GM06990 (cell line): ENCODE results near the gene FOXL1.

Source experiments
- DNase-seq: peaks from one replicate; pipeline ENCODE4 v3.0.0-alpha.2; 2011; ENCODE audit not compliant: insufficient read length; ENCODE audit errors: extremely low read depth
- H3K27me3 ChIP-seq: replicated peaks from 2 replicates; pipeline ENCODE4 v1.6.0; 2011; ENCODE audit warnings: low read length; ENCODE audit not compliant: control insufficient read depth, insufficient read depth
- H3K36me3 ChIP-seq: 2 replicates; pipeline ENCODE4 v1.5.1; 2011; ENCODE audit warnings: low read length; ENCODE audit not compliant: control insufficient read depth, insufficient read depth
- H3K4me3 ChIP-seq: replicated peaks from 2 replicates; pipeline ENCODE4 v1.5.1; 2011; ENCODE audit warnings: low read depth, mild to moderate bottlenecking, control low read depth, low read length
- TF ChIP-seq, protein P1 (sequence below): IDR thresholded peaks from 2 replicates; pipeline ENCODE4 v1.5.1; 2011; ENCODE audit warnings: low read length, control low read depth, mild to moderate bottlenecking, inconsistent platforms; ENCODE audit not compliant: insufficient read depth, poor library complexity, severe bottlenecking

The FOXL1 gene

GRCh38 chr16:86605950-86606349 is 27.6 kb downstream of the FOXL1 start:
- Histone ChIP-seq H3K36me3 (no peaks in the 10 kb centered on the region), H3K4me3 (no peak overlapping the region), H3K27me3 (no peaks in the 10 kb centered on the region)
- DNase-seq = no peak
- TF ChIP-seq, protein P1, sequence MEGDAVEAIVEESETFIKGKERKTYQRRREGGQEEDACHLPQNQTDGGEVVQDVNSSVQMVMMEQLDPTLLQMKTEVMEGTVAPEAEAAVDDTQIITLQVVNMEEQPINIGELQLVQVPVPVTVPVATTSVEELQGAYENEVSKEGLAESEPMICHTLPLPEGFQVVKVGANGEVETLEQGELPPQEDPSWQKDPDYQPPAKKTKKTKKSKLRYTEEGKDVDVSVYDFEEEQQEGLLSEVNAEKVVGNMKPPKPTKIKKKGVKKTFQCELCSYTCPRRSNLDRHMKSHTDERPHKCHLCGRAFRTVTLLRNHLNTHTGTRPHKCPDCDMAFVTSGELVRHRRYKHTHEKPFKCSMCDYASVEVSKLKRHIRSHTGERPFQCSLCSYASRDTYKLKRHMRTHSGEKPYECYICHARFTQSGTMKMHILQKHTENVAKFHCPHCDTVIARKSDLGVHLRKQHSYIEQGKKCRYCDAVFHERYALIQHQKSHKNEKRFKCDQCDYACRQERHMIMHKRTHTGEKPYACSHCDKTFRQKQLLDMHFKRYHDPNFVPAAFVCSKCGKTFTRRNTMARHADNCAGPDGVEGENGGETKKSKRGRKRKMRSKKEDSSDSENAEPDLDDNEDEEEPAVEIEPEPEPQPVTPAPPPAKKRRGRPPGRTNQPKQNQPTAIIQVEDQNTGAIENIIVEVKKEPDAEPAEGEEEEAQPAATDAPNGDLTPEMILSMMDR = no peak

- Histone ChIP-seq H3K36me3 (no peaks in the 10 kb centered on the region), H3K27me3 (no peaks in the 10 kb centered on the region), H3K4me3 (no peak overlapping the region)
- no peak for DNase-seq
- TF ChIP-seq, protein P1 = no peak
These were observed 30.0 kb downstream of the FOXL1 start for GRCh38 chr16:86608301-86608747.

DNA sequence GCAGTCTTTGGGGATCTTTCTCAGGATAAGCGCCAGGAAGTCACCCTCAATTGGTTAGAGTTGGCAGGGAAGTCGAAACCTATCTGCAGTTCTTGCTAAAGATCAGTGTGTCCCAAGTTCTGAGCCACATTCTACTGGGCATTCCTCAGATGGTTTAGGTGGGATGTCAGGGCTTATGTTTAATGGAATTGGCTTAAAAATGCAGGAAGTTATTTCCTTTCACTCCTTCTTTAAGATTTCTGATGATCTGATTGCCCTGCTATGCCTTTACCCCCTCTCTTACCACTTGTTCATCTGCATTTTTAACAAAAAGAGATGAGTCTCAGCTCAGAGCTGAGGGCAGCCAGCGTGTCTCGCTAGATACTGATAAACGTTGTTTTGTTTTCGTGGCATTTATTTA is 30.8 kb downstream of the FOXL1 start:
- H3K4me3 ChIP-seq = no peak overlapping the region
- TF ChIP-seq, protein P1 = no peak
- DNase-seq = no peak
- H3K27me3 ChIP-seq = no peaks in the 10 kb centered on the region
- H3K36me3 ChIP-seq = no peaks in the 10 kb centered on the region

DNA sequence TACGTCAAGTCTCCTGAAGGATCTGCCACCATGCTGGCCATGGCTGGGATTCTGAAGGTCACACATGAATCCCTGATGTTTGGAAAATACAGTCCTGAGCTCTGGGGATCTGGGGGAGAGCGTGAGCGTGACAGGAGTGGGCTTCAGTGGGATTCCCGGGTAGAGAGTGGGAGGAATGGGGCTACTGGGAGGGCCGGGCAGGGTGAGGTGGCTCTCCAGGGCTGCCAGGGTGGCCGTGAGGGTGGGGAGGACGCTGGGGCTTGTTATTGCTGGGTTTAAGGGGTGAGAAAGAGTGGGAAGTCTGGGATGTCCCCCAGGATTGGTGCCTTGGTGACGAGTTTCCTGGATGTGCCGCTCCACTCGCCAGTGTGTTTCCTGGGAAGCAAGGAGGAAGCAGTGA is 31.3 kb downstream of the FOXL1 start:
- Histone ChIP-seq H3K27me3 (no peaks in the 10 kb centered on the region), H3K36me3 (no peaks in the 10 kb centered on the region), H3K4me3 (no peak overlapping the region)
- TF ChIP-seq, protein P1 = no peak
- no peak for DNase-seq

- Histone ChIP-seq H3K27me3 (no peaks in the 10 kb centered on the region; the same call in 1 of the 2 replicates), H3K4me3 (no peak overlapping the region), H3K36me3 (no peaks in the 10 kb centered on the region)
- no peak for DNase-seq
- TF ChIP-seq, protein P1 = no peak
These were observed 32.6 kb downstream of the FOXL1 start for GRCh38 chr16:86610779-86611524.
